ENCODE results near the gene WDR88.

GRCh38 chr19:33189453-33189852, 57.5 kb downstream of the WDR88 start:
- TF ChIP-seq RAD21 (IDR thresholded peaks at IDR 0.05; ENCODE audit: low read length) (no peak), CTCF (conservative IDR thresholded peaks at IDR 0.05; ENCODE audit: low read depth, low read length) (no peak), SMC3 (IDR thresholded peaks at IDR 0.05; ENCODE audit: low read depth, low read length) (no peak), MAZ (IDR thresholded peaks at IDR 0.05; ENCODE audit: borderline replicate concordance, low read depth, low read length) (no peak), POLR2A (IDR thresholded peaks at IDR 0.05; ENCODE audit: low read depth, low read length) (no peak), USF2 (IDR thresholded peaks at IDR 0.05; ENCODE audit: low read depth, low read length) (no peak), ELK1 (IDR thresholded peaks at IDR 0.05; ENCODE audit: borderline replicate concordance, low read depth, low read length) (no peak), RFX5 (IDR thresholded peaks at IDR 0.05; ENCODE audit: low read depth, low read length) (no peak), MAFK (IDR thresholded peaks at IDR 0.05; ENCODE audit: low read depth, low read length) (no peak), NFE2L2 (IDR thresholded peaks at IDR 0.05; ENCODE audit: low read depth, low read length) (no peak)

All from IMR-90 (cell line).